Measurements from ENCODE around the gene GIPR.

DNA sequence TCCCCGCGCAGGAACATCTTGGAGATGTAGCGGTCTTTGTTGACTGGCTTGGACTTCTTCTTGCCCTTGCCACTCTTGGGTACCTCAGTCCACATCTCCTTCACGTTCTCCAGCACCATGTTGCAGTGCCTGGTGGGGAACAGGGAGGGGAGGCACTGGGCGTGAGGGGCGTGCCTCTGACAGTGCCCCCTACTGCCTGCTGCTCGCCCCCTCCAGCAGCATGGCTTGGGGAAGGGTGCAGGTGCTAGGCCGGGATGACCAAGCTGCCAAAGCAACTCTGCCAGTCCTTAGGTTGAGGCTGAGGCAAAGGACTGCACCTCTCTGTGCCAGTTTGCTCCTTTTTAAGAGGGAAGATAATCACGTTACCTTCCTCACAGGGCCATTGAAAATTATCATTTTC is 19.6 kb downstream of the GIPR start:
- TF ChIP-seq, protein P1, sequence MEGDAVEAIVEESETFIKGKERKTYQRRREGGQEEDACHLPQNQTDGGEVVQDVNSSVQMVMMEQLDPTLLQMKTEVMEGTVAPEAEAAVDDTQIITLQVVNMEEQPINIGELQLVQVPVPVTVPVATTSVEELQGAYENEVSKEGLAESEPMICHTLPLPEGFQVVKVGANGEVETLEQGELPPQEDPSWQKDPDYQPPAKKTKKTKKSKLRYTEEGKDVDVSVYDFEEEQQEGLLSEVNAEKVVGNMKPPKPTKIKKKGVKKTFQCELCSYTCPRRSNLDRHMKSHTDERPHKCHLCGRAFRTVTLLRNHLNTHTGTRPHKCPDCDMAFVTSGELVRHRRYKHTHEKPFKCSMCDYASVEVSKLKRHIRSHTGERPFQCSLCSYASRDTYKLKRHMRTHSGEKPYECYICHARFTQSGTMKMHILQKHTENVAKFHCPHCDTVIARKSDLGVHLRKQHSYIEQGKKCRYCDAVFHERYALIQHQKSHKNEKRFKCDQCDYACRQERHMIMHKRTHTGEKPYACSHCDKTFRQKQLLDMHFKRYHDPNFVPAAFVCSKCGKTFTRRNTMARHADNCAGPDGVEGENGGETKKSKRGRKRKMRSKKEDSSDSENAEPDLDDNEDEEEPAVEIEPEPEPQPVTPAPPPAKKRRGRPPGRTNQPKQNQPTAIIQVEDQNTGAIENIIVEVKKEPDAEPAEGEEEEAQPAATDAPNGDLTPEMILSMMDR (conservative IDR thresholded peaks at IDR 0.05 in 1 of 2, IDR thresholded peaks at IDR 0.05 in 1 of 2; ENCODE audit: extremely low read depth in 1 of 2, insufficient read depth in 1 of 2, low read depth in 1 of 2, low read length in 2 of 2), result no peak
- no peak for TF ChIP-seq EZH2 (IDR thresholded peaks at IDR 0.05; ENCODE audit: borderline replicate concordance, low read length)
